GM12873 (cell line): ENCODE measurements around the gene JUP.

ENCODE experiments used
- CTCF ChIP-seq: IDR thresholded peaks from 2 replicates; pipeline ENCODE4 v1.5.1; 2012; ENCODE audit warnings: low read depth, mild to moderate bottlenecking, moderate library complexity, low read length, control low read depth; ENCODE audit not compliant: insufficient read depth; ENCODE audit errors: missing control alignments

JUP gene

GRCh38 chr17:41758601-41759000, 27.9 kb downstream of the JUP start:
- no peak for TF ChIP-seq CTCF

DNA sequence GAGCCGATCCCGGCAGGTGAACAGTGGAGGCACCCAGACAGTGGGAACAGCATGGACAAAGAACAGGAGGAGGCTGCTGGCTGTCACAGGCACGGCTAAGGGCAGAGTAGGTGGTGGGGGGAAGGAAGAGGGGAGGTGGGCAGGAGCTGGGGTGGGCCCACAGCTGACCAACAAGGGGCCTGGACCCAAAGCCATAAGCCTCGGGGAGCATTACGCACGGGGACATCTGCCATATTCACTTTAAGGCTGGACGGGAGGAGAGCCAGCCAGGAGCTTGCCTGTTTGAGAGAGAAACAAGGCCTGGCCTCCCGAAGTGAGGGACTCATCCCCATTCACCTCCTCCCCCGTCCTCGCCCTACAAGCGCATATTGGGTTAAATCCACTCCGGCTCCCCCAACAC, 32.4 kb downstream of the JUP start:
- no peak for TF ChIP-seq CTCF

DNA sequence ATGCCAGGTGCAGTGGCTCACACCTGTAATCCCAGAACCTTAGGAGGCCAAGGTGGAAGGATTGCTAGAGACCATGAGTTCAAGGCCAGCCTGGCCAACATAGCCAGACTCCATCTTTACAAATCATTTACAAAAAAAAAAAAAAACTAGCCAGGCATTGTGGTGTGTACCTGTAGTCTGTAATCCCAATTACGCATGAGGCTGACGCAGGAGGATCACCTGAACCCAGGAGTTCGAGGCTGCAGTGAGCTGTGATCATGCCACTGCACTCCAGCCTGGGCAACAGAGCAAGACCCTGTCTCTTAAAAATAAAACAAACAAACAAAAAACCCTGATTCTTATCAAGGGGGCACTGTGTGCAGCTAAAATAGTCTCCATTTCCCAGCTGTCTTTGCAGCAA, 35.2 kb downstream of the JUP start:
- TF ChIP-seq CTCF, result no peak

- no peak for TF ChIP-seq CTCF
These were observed 35.6 kb downstream of the JUP start for GRCh38 chr17:41750862-41751261.

DNA sequence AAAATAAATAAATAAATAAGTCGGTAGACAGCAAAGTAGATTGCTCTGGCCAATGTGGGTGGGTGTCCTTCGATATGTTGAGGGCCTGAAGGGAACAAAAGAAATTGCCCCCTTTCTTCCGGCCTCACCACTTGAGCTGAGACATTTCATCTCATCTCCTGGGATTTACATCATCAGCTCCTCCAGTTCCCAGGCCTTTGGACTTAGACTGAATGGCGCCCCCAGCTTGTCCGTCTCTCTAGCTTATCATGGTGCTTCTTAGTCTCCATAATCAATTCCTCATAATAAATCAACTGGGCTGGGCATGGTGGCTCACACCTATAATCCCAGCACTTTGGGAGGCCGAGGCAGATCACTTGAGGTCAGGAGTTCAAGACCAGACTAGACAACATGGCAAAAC, 38.2 kb downstream of the JUP start:
- no peak for TF ChIP-seq CTCF

DNA sequence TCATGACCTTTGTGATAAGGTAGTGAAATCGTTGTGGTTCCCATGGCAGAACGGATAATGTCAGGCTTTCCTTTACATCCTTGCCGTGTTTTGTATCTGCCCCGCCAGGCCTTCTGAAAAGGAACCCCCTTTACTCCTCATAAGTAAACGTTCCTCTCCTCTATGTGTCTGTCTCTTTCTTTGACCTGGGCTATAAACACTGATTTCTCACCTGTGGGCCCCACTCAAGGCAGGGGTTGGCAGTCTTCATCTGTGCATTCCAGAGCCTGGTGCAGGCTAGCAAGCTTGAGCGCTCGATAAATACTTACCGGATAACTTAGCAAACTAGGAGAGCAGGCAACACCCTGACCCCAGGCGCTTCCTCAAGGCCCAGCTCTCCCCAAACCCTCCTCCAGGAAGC, 44.8 kb downstream of the JUP start:
- no peak for TF ChIP-seq CTCF

- TF ChIP-seq CTCF, result no peak
These were observed 46.0 kb downstream of the JUP start for GRCh38 chr17:41740506-41740905.

DNA sequence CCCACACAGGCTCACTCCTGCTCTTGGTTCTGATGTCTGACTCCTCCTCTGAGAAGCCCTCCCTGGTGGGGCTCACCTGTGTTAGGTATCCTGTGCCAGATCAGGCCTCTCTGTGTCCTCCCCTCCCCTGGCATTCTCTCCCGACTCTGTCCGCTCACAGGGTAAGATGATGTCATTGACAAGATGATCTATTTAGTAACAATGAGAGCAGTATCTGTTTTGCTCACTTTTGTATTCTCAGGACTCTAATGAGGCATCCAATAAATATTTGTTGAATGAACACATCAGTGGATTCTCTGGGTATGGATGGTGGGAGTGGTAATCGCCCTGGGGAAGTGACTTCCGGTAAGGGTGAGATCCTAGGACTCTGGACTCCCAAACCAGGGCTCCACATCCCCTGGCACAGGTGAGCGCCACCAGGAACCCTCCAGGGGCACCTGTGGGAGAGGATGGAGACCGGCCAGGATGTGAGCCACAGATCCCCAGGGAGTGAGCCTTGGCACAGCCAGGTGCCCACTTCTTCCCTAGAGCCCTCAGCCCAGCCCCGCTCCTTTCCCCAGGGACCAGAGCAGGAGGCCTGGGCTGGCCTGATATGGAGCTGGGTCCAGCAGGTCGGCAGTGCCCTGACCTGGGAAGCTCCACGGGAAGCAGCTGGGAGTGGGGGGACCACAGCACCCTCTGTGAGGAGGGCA, 46.7 kb downstream of the JUP start:
- no peak for TF ChIP-seq CTCF
